NCI-H1092 treated with DMSO at 0.1 percent for 48 hours (cell line): Measurements from ENCODE around the gene GDA.
A peak's percentile ranks its signal among the peaks of the same experiment; 100 is the strongest.
"Not testable (repeated sequence)": the region's sequence is repeated elsewhere in the genome, so short reads cannot be mapped to it uniquely, and the experiment has no call there.

Experiments used
- DNase-seq: peaks from one replicate; lab custom pipeline; 2025; lab: John Stamatoyannopoulos, UW

GDA gene

DNA sequence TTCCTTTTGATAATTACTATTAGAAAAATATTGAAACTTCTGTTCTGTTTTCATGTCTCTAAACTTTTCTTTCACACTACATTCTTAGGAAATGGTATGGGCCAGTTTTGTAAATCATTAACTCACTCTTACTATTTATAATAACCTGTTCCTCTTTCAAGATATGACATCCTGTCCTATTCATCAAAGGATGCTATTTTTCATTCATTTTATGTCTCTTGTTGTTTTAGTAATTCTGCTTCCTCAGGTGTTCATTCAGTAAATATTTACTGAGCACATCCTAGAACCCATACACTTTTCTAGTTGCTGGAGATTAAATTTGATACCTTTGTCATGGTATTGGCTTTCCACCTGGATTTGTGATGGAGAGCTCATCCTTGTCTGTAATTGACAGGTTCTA is 58.0 kb downstream of the GDA start:
- DNase-seq, result no peak

DNA sequence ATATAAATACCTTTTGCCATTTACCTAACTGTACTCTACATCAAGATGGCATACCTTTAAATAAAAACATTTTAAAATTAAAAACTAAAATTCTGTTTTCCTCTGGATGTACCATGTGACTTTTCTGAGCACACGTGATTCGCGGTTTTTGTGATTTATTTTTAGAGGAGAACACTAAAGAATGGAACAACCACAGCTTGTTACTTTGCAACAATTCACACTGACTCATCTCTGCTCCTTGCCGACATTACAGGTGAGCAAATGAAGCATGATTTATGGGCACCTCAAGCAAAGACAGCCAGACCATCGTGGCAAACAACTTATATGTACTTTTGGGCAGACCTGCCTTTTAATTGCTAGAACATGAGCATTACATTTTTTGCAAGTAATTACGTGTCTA is 61.3 kb downstream of the GDA start:
- no peak for DNase-seq

DNA sequence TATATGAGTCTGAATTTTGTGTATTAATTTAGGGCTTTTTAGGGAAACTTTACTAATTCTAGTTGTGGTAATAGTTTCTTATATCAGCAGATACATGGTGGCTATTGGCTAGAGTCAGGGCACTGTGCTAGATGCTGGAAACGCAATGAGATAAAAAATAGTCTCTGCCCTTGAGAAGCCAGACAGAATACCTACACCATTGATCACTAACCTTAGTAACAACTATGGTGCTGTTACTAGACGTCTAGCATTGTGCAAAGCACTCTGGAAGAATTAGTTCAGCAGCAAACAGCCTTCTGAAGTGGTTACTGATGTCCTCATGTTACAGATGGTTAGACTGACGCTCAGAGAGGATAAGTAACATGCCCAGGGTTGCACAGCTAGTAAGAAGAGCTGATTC is 61.8 kb downstream of the GDA start:
- no peak for DNase-seq

DNA sequence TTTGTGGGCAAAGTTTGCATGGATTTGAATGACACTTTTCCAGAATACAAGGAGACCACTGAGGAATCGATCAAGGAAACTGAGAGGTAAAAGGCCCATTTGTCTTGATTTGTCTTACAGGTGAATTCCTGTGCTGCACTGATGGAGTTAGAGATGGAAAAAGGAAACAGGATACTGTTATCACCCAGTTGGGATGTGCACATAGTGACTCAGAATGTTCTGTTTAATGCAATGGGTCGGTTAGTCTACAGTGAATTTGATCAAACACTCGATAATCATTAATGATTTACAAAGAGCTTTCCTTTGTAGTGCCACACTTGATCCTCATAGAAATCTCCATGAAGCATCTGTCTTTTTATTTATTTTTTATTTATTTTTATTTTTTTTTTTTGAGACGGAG is 64.7 kb downstream of the GDA start:
- no peak for DNase-seq

DNA sequence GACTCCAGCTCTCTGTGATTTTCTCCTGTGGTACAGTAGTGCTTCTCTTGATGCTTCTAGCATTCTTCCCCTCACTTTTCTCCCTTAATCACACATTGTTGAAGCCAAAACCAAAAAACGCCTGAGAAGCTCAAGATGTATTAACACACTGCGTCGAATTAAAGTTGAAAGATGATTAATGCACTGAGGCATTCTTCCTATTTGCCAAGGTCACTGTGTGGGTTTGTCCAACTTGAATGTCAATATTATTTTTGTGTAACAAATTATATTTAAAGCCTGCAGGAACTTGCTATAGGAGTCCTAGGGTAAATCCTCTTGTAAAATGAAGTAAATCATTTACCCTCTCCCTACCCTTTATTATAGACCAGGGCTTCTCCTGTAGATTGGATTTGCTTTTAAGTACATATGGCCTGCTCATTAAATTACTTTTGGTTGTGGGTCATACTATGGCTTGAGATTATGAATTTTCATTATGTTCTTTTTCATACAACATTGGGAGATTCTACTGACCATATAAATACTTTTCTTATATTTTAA is 68.1 kb downstream of the GDA start:
- no peak for DNase-seq

DNA sequence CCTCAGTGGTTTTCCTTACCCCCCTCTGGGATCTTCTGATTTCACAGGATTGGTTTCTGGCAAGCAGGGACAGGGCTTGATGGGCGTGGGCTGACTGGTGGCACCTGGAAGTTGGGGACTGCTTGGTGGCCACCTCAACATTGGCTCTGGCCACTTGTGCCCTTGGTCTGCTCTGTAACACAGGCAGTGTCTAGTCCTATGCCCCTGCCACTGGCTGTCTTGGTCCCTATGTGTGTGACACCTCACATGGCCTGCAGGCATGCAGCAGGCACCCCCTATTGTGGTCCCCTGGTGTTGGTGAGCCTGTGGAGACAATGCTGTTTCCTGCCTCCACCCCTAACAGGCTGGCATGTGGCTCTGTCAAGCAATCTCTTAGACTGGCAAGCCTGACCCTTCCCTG is 71.3 kb downstream of the GDA start:
- no peak for DNase-seq

DNA sequence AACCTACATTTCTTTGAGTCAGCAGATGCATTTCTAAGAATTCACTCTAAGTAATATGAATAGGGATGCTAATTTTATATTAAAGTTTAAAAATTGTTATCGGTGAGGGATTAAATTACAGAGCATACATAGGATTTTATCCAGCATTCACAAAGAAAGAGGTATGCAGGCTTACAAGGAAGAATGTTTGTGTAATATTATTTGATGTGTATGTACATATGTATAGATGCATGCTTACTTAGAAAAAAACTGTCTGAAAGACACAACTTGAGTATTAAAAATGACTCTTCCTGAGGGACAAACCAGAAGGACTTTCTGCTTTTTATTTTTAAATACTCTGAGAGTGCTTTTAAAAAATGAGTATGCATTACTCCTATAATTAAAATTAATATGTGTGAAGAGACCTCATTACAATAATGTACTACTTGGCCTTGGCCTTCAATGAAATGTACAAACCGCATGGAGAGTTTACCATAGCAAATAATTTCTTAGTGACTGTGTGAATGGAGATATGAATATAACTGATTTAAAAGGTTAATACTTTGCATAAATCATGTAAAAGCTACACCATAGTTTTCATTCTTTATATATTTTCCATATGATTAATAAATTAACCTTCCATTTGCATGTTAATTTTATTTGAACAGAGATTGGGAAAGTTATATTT is 77.0 kb downstream of the GDA start:
- no peak for DNase-seq

DNA sequence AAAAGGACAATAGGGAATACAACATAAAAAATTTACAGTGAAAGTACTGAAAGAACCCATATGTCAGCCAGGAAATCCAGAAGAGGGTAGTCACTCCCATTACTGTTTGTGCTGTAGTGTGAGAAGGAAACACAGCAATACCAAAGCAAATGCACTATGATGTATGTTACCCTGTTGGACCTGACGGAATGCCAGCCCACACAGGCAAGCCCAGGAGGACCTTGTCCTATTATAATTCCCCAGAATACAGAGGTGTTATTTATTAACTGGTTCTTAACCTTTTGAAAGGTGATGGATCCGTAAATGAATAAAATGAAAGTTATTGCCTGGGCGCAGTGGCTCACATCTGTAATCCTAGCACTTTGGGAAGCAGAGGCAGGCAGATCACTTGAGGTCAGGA is 79.0 kb downstream of the GDA start:
- no peak for DNase-seq

DNA sequence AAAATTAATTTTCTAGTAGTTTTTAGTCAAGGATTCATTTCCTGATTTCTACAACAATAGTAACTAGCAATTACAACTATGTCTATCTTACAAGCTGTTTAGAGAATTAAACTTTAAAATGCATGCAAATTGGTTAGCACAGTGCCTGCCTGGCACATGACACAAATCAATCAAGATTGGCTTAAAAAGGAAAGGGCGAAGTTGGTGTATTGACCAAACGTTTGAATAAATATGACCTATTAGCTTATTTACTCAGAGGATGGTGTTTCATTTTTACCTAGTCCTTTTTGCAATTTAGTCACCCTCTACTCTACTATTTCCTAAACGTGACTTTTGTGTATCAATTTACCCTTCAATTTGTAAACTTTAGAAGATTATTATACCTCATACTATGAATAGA is 83.5 kb downstream of the GDA start:
- no peak for DNase-seq

DNA sequence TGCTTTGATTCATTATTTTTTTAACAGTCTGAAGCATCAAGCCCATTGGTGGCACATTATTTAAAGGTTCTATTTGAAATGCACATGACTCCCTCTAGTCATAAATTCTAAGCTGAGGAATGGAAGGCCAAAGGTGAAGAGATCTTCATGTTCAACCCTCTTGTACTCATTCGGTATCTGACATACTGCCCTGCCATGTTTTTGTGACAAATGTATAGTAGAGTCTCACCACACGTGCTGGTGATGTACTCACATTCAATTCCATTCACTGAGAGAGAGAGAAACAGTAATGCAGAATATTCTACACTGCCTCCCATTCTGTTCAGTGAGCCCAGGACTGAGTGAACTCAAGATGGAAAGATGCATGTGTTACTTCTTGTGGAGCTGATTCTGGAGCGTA is 98.3 kb downstream of the GDA start:
- no peak for DNase-seq

DNA sequence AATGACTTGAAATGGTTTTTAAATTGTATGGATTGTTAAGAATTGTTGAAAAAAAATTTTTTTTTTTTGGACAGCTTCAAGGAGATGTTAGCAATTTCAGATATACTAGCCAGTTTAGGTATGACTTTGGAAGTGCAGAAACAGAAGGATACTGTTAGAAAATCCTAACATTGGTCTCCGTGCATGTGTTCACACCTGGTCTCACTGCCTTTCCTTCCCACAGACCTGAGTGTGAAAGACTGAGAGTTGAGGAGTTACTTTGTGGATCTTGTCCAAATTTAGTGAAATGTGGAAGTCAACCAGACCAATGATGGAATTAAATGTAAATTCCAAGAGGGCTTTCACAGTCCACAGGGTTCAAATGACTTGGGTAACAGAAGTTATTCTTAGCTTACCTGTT is 102.3 kb downstream of the GDA start:
- DNase-seq, result no peak

DNA sequence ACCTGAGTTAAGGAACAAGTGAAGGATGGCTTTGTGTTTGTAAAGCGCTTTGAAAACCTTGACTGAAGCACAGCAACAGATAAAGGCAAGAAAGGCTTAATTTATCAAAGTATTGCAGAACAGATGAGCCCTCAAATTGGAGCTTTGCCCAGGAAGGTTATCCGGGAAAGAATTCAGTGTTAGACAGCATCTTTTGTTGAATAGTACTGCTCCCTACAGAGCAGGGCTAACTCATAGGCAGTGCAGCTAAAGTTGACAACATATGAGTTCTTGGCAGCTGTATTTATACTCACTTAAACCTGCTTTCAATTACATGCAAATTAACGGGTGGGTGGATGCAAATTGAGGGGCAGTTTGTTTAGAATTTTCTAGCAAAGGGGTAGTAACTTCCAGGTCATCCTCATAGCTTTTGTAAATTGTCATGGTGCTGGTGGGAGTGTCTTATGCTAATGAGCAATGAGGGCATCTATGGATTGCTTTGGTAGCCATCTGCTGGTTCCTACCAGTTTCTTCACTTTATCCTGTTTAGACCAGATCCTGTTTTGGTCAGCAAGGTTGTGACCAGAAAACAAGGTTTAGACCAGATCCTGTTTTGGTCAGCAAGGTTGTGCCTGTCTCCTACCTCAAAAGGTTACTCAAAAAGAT is 105.8 kb downstream of the GDA start:
- no peak for DNase-seq

DNA sequence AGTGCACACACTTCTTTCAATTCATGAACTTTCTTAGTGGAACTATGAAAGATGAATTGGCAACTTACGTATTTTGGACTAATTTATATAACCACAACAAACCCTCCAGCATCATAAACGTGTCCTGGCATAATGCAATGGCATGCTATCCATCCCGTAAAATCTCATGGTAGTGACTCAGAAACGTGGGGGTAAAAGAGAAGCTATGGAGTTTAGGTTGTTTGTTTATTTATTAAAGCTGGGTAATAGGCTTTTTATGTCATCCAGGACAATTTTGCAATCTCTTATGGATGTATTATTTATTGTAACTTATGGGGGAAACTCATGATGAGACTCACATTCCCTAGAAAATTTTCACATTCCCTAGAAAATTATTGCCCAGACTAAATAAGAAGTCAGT is 106.3 kb downstream of the GDA start:
- no peak for DNase-seq

DNA sequence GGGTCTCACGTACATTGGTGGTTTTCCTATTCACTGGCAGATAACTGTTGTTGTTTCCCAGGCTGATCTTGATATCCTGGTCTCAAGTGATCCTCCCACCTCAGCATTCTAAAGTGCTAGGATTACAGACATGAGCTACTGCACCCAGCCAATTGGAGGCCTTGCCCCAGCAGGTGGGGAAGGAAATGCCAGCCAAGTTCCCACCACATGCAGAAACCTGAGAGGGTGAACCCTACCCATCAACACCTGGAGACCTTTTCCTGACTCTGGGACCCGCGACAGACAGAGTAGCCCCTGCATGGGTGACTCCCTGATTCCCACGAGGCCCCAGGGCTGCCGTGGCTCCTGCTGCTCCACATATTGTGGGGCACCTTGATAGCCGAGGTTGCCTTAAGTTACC is 107.7 kb downstream of the GDA start:
- DNase-seq, result no peak

DNA sequence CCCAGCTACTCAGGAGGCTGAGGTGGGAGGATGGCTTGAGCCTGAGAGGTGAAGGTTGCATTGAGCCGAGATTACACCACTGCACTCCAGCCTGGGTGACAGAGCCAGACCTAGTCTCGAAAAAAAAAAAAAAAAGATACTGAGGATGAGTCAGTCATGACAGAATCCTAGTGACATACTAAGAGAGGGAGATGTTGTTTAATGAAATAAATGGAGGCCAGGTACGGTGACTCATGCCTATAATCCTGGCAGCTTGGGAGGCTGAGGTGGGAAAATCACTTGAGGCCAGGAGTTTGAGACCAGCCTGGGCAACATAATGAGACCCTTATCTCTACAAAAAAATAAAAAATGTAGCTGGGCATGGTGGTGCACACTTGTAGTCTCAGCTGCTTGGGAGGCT is 108.6 kb downstream of the GDA start:
- no peak for DNase-seq

DNA sequence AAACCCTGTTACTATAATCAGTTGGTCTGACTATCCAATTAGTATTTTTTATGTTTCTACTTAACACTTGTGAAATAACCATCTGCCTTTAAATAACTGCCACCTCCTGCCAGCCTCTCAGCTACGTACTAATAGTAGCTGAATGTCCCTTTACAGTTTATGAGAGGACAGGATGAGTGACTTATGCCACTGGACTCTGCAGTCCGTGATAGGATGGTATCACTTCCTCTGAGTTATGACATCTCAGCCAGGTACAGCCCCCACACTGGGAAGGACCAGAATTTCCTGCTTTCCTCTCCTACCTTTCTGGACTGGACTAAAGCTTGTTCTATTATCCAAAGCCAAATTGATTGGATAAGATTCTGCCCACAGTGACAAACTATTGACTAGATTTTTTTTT is 112.8 kb downstream of the GDA start:
- no peak for DNase-seq

DNA sequence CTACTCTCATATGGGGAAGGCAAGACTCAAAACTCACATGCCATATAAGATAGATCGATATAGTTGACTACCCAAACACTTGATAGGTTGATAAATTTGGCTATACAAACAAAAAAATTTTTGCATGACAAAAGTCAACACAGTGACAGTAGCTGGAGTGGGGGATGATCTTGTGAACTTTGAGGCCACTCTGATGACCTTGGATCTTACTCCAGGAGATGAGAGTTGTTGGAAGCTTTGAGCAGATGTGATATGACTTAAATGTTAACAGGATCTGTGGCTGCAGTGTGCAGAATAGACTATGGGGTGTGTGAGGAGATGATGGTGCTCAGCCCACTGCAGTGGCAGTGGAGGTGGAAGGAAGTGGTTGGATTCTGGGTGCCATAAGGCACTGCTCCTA is 114.3 kb downstream of the GDA start:
- DNase-seq, result no peak

DNA sequence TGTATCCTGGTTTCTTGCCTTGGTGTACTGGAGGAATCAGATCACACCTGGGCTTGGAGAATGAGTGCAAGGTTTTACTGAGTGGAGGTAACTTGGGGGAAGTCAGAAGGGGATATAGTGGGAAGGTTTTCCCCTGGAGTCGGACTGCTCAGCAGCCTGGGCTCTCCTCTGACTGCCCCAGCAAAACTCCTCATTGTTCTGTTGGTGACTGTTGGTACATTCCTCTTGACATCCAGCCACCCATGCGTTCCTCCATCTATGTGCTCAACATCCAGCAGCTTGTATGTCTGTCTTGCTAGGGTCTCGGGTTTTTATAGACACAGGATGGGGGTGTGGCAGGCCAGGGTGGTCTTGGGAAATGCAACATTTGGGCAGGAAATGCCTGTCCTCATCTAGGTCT is 119.7 kb downstream of the GDA start:
- DNase-seq, result no peak

DNA sequence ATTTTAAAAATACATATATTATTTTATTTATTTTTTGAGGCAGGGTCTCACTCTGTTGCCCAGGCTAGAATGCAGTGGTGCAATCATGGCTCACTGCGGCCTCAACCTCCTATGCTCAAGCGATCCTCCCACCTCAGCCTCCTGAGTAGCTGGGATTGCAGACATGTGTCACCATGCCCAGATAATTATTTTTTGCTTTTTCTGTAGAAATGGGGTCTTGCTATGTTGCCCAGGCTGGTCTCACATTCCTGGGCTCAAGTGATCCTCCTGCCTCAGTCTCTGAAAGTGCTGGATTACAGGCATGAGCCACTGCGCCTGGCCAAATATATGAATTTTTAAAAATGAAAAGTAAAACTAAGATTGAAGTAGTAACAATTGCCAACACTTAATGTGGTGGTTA is 121.1 kb downstream of the GDA start:
- not testable (repeated sequence) for DNase-seq

DNA sequence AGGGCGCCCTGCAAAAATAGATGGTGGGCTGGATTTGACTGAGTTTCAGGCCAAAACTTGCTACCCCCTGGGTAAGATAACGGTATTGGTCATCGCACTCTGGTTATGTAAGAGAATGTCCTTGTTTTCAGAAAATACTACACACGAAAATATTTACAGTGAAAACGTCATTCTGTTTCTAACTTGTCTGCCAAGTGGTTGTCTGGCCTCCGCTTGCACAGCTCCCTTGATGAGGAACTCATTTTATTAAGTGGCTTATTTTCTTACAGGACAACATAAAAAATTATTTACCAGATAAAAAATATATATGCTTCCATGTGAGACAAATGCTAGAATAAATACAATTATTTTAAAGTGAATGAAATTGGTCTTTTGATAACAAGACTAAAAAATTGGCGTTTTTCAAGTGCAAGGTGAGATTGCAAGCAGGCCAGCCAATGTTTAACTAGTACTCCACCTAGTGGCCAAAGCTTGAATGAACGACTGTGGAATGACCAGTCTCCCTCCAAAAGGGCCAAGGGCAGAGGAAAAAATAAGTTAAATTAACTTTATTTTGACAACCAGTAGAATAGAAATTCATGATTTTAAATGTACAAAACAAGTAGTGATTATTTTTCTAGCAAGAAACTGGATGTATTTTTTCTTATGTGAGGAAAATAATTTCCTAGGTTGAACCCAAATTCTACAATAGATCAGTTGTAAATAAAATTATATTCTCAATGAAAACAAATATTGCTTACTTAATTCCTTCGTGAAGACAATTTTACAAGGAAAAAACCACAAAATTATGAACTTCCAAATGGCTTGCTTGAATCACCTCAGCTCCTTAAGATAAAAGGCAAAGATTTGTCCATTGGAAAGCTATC is 122.6 kb downstream of the GDA start:
- DNase-seq, result peak; percentile 39

DNA sequence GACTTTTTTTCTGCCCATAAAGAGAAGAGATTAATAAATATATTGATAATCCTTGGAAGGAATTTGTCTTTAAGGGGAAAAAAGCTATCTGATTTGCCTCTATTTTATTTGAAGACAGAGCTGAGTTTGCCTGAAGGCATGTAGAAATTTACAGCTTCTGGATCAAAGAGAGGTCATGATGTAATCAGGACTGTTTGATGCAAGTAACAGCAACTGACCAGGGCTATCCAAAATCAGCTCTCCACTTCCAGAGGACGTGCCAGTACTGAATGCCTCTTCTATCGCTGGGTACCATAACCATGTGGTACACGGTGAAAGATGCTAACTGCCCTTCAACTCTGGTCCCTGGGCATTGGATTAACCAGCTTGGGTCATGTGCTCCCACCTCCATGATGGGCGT is 125.2 kb downstream of the GDA start:
- DNase-seq, result no peak

DNA sequence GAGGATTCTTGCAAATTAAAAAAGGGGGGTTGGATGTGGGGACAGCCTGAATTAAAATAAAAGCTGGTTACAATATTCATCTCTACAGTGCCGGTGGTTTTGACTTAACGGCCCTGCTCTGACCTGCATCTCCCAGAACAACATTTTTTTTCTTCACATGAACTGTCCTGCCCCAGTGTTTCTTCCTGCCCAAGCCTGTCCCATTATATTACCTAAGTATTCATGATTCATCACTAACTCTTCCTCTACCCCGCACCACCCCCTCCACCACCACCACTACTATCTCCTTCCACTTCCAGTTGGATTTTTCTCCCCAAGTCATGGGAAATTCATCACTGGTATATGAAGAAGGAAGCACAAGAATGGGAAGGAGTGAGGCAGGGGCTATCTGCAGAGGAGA is 125.7 kb downstream of the GDA start:
- DNase-seq, result no peak

DNA sequence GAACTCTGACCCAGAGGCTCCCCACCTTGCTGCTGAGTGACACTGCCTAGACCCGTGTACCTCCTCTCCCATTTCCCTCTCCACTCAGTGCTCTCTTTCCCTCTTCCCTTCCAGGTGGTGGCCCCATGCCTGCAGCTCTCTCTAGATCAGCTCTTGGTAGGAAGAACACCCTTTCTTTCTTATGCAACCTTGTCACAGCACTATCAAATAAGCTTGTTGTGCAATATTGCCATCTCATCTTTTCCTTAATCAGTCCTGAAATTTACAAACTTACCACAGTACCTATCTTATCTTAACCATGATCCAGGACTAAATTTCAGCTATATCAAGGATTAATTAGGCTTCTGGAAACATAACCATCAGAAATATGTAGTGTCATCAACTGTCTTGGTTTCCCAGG is 127.2 kb downstream of the GDA start:
- no peak for DNase-seq
